ENCODE data around the gene KLHL3. TPM values are rescaled to one million over a fixed set of nuclear protein-coding genes. Genes with fewer than 3 reads are reported as not detected.

KLHL3 gene
- total and polyA plus RNA-seq, 10 donors: 1.3 to 17.9 (median 9.5) TPM

- Histone ChIP-seq H3K36me3 (peaks cover 0 to 19% (median 0%) of the 10 kb centered on the region in 6 donors), H3K9me3 (peaks cover 0 to 23% (median 17%) of the 10 kb centered on the region in 8 donors), H3K27ac (no peak overlapping the region), H3K27me3 (replicated peaks in 1 of 7) (no peaks in the 10 kb centered on the region), H3K4me1 (no peaks in the 10 kb centered on the region), H3K4me3 (no peak overlapping the region)
- TF ChIP-seq POLR2A (IDR thresholded peaks at IDR 0.05) (no peak), POLR2AphosphoS5 (IDR thresholded peaks at IDR 0.05) (no peak)
- TF ChIP-seq, protein P1, sequence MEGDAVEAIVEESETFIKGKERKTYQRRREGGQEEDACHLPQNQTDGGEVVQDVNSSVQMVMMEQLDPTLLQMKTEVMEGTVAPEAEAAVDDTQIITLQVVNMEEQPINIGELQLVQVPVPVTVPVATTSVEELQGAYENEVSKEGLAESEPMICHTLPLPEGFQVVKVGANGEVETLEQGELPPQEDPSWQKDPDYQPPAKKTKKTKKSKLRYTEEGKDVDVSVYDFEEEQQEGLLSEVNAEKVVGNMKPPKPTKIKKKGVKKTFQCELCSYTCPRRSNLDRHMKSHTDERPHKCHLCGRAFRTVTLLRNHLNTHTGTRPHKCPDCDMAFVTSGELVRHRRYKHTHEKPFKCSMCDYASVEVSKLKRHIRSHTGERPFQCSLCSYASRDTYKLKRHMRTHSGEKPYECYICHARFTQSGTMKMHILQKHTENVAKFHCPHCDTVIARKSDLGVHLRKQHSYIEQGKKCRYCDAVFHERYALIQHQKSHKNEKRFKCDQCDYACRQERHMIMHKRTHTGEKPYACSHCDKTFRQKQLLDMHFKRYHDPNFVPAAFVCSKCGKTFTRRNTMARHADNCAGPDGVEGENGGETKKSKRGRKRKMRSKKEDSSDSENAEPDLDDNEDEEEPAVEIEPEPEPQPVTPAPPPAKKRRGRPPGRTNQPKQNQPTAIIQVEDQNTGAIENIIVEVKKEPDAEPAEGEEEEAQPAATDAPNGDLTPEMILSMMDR (IDR thresholded peaks at IDR 0.05 in 8 of 11, conservative IDR thresholded peaks at IDR 0.05 in 3 of 11): no peak
- 93 to 99% (median 96%) methylated on average over 5 of the region's 5 CpGs for WGBS, 5 donors
- no peak for DNase-seq
- intact Hi-C loops (cut with DNase I; ENCODE audit: low total_unique reads): no loop called here
Observed at GRCh38 chr5:137710086-137710485, 25.8 kb downstream of the KLHL3 start.

GRCh38 chr5:137708796-137709559, 26.9 kb downstream of the KLHL3 start:
- DNase-seq: no peak
- Histone ChIP-seq H3K27ac (no peak overlapping the region), H3K4me1 (no peaks in the 10 kb centered on the region), H3K9me3 (peaks cover 0 to 17% (median 11%) of the 10 kb centered on the region in 8 donors), H3K27me3 (replicated peaks in 1 of 7) (no peaks in the 10 kb centered on the region), H3K36me3 (peaks cover 0 to 19% (median 0%) of the 10 kb centered on the region in 6 donors), H3K4me3 (no peak overlapping the region)
- no peak for TF ChIP-seq POLR2A (IDR thresholded peaks at IDR 0.05)
- TF ChIP-seq, protein P1 (IDR thresholded peaks at IDR 0.05 in 8 of 11, conservative IDR thresholded peaks at IDR 0.05 in 3 of 11): no peak
- no peak for TF ChIP-seq POLR2AphosphoS5 (IDR thresholded peaks at IDR 0.05)
- intact Hi-C loops (cut with DNase I; ENCODE audit: low total_unique reads): no loop called here
- WGBS, 5 donors: 86 to 98% (median 95%) methylated on average over 3 of the region's 3 CpGs

DNA sequence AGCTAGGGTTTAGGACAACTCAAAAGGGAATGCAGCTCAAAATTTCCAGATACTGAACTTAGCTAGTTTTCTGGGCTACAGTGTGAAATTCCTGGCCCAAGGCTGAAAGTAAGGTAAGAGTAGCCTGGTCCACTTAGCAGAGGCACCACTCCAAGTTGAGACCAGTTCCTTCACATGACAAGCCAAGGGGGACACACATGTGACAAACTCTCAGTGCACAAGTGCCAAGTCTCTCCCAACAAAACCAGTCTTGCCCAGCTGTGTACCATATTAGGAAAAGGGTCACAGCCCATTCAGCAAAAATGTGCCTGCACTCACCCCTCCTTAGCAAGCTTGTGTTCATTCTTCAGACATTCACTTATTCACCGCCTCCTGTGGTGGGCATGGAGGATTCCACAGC, 27.8 kb downstream of the KLHL3 start:
- Histone ChIP-seq H3K27ac (no peak overlapping the region), H3K36me3 (peaks cover 0 to 16% (median 0%) of the 10 kb centered on the region in 6 donors), H3K27me3 (replicated peaks in 1 of 7) (no peaks in the 10 kb centered on the region), H3K4me3 (no peak overlapping the region), H3K9me3 (peaks cover 0 to 8% (median 2%) of the 10 kb centered on the region in 8 donors), H3K4me1 (no peaks in the 10 kb centered on the region)
- intact Hi-C loops (cut with DNase I; ENCODE audit: low total_unique reads): no loop called here
- WGBS, 5 donors: 95 to 100% (median 100%) methylated on average over 1 of the region's 1 CpG
- DNase-seq: no peak
- TF ChIP-seq POLR2A (IDR thresholded peaks at IDR 0.05): no peak
- TF ChIP-seq POLR2AphosphoS5 (IDR thresholded peaks at IDR 0.05): no peak

DNA sequence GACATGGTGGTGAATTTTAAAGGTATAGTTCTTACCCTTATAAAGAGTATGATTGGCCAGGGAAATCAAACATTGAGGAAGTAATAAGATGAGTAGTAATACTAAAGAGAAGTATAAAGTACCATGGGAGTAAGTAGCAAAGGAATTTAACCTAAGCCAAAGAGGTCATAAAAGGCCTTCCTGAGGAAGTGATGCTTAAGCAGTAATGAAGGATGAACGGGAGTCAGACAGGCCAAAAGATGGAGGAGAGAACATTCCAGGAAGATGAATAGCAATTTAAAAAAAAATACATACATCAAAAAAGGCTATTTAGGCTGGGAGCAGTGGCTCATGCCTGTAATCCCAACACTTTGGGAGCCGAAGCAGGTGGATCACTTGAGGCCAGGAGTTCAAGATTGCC, 29.0 kb downstream of the KLHL3 start:
- no peaks in the 10 kb centered on the region for H3K27me3 ChIP-seq (replicated peaks in 1 of 7)

More for the DNA sequence above, 29.0 kb downstream of the KLHL3 start:
- Histone ChIP-seq H3K4me3 (no peak overlapping the region), H3K9me3 (no peaks in the 10 kb centered on the region), H3K36me3 (peaks cover 0 to 15% (median 0%) of the 10 kb centered on the region in 6 donors), H3K27ac (no peak overlapping the region), H3K4me1 (no peaks in the 10 kb centered on the region)
- intact Hi-C loops (cut with DNase I; ENCODE audit: low total_unique reads): no loop called here
- TF ChIP-seq POLR2A (IDR thresholded peaks at IDR 0.05) (no peak), POLR2AphosphoS5 (IDR thresholded peaks at IDR 0.05) (no peak)
- TF ChIP-seq, protein P1 (IDR thresholded peaks at IDR 0.05 in 8 of 11, conservative IDR thresholded peaks at IDR 0.05 in 3 of 11): no peak
- 67 to 79% (median 68%) methylated on average over 2 of the region's 2 CpGs for whole genome bisulfite sequencing, 5 donors
- no peak for DNase-seq
